ENCODE data around the gene RND2. TPM values are rescaled to one million over a fixed set of nuclear protein-coding genes. Genes with fewer than 3 reads are reported as not detected.
A peak's percentile ranks its signal among the peaks of the same experiment; 100 is the strongest.

The RND2 gene
- total and polyA plus RNA-seq, 2 of the 13 experiments (the other 11 are each of a cell fraction or from before 2014, with no cell fraction given): 0.05 to 0.11 TPM

DNA sequence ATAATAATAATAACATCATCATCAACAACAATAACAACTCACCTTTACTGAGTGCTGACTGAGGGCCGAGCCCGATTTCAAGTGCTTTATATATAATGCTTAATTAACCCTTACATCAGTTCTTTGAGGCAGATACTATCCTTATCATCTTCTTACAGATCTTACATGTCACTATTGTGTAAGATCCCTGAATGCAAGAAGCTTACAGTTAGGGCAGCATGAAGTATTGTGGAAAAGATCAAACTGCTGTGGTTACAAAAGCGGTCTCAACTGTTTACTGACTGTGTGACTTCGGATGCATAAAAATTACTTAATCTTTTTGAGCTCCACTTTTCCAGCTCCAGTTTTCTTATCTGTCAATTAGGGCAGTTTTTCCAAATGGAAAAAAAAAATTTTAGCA, 6.1 kb upstream of the RND2 start:
- intact Hi-C loops (cut with micrococcal nuclease; ENCODE audit: unreplicated experiment) (no loop called here), in situ Hi-C loops (cut with HindIII; ENCODE audit: extremely low pct_ligation_motif_present, low pct_unique_long_range_greater_than_20kb) (no loop called here)
- POLR2A ChIA-PET: interaction anchor here (1.6 to 4.5 kb wide), 2 partner anchors 8 to 21 kb away, joined by 7 to 55 read pairs; partner anchors contain the start of gene RPL27
- Histone ChIP-seq H3K27ac (ENCODE audit: extremely low read length, insufficient read depth, low read length) (no peak overlapping the region), H3K9me3 (ENCODE audit: low read length) (no peaks in the 10 kb centered on the region), H2AFZ (ENCODE audit: low read length) (no peak overlapping the region), H3K4me3 (replicated peaks in 1 of 3; ENCODE audit: insufficient read depth in 1 of 3, low read depth in 2 of 3, low read length in 3 of 3) (no peak overlapping the region), H3K79me2 (ENCODE audit: insufficient read depth, low read length) (peaks cover 26% of the 10 kb centered on the region), H3K4me2 (ENCODE audit: low read depth, low read length) (no peak overlapping the region), H3K9ac (ENCODE audit: insufficient read depth, low read depth, low read length) (no peak overlapping the region), H3K36me3 (replicated peaks in 1 of 2; ENCODE audit: control insufficient read depth in 1 of 2, insufficient read depth in 2 of 2, low read length in 2 of 2) (peaks cover 26 to 56% of the 10 kb centered on the region in 2 experiments), H4K20me1 (ENCODE audit: insufficient read depth, low read length) (no peaks in the 10 kb centered on the region), H3K27me3 (ENCODE audit: control insufficient read depth in 1 of 2, insufficient read depth in 2 of 2, low read length in 2 of 2) (no peaks in the 10 kb centered on the region; a peak in 1 of 5 replicates), H3K4me1 (ENCODE audit: insufficient read depth, low read length) (peaks cover 56% of the 10 kb centered on the region)
- ATAC-seq (no peak), DNase-seq (ENCODE audit: low spot score) (no peak), FAIRE-seq (no peak)
- TF ChIP-seq CEBPB (IDR thresholded peaks at IDR 0.05; ENCODE audit: borderline replicate concordance, low read depth, low read length): peak; percentile 45; the same call in 1 of the 2 replicates
- no peak for TF ChIP-seq SP140L (CRISPR knock-in tag; IDR thresholded peaks at IDR 0.05; ENCODE audit: borderline replicate concordance)
- WGBS (ENCODE audit: low lambda C conversion rate): 90% methylated on average over 4 of the region's 4 CpGs
- no TSS peak for BruUV-seq (replicated peaks)
- CTCF ChIA-PET (ENCODE audit: low intra/inter-chr PET ratio, low total read pairs): no interaction called here

- no peak for FAIRE-seq
- CTCF ChIA-PET (ENCODE audit: low intra/inter-chr PET ratio, low total read pairs): no interaction called here
- peaks cover 23 to 51% of the 10 kb centered on the region in 2 experiments for H3K36me3 ChIP-seq (replicated peaks in 1 of 2; ENCODE audit: control insufficient read depth in 1 of 2, insufficient read depth in 2 of 2, low read length in 2 of 2)
- in situ Hi-C loops (cut with HindIII; ENCODE audit: extremely low pct_ligation_motif_present, low pct_unique_long_range_greater_than_20kb) (no loop called here), intact Hi-C loops (cut with micrococcal nuclease; ENCODE audit: unreplicated experiment) (no loop called here)
- H3K4me3 ChIP-seq (replicated peaks in 1 of 3; ENCODE audit: insufficient read depth in 1 of 3, low read depth in 2 of 3, low read length in 3 of 3): peak overlapping the region in 1 of 3 experiments; percentile 100; a peak in 1 of 6 replicates
- H3K27me3 ChIP-seq (ENCODE audit: control insufficient read depth in 1 of 2, insufficient read depth in 2 of 2, low read length in 2 of 2): no peaks in the 10 kb centered on the region; a peak in 1 of 5 replicates
- no peak for ATAC-seq
- POLR2A ChIA-PET: interaction anchor here (1.6 to 4.5 kb wide), 2 partner anchors 9 to 21 kb away, joined by 7 to 55 read pairs; partner anchors contain the start of gene RPL27
- no TSS peak for BruUV-seq (replicated peaks)
- peaks cover 26% of the 10 kb centered on the region for H3K79me2 ChIP-seq (ENCODE audit: insufficient read depth, low read length)
- 77% methylated on average over 7 of the region's 7 CpGs for WGBS (ENCODE audit: low lambda C conversion rate)
- H3K4me1 ChIP-seq (ENCODE audit: insufficient read depth, low read length): peaks cover 55% of the 10 kb centered on the region
- H2AFZ ChIP-seq (ENCODE audit: low read length): no peak overlapping the region
- H4K20me1 ChIP-seq (ENCODE audit: insufficient read depth, low read length): no peaks in the 10 kb centered on the region
- DNase-seq (ENCODE audit: low spot score): no peak
- peak overlapping the region; percentile 39; the same call in 1 of the 2 replicates for H3K9ac ChIP-seq (ENCODE audit: insufficient read depth, low read depth, low read length)
- H3K9me3 ChIP-seq (ENCODE audit: low read length): no peaks in the 10 kb centered on the region
- H3K4me2 ChIP-seq (ENCODE audit: low read depth, low read length): peak overlapping the region; percentile 80
- H3K27ac ChIP-seq (ENCODE audit: extremely low read length, insufficient read depth, low read length): peak overlapping the region; percentile 39
- TF ChIP-seq, protein P1, sequence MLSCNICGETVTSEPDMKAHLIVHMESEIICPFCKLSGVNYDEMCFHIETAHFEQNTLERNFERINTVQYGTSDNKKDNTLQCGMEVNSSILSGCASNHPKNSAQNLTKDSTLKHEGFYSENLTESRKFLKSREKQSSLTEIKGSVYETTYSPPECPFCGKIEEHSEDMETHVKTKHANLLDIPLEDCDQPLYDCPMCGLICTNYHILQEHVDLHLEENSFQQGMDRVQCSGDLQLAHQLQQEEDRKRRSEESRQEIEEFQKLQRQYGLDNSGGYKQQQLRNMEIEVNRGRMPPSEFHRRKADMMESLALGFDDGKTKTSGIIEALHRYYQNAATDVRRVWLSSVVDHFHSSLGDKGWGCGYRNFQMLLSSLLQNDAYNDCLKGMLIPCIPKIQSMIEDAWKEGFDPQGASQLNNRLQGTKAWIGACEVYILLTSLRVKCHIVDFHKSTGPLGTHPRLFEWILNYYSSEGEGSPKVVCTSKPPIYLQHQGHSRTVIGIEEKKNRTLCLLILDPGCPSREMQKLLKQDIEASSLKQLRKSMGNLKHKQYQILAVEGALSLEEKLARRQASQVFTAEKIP (CRISPR knock-in tag; IDR thresholded peaks at IDR 0.05; ENCODE audit: borderline replicate concordance): no peak
- TF ChIP-seq ZNF782 (CRISPR knock-in tag; IDR thresholded peaks at IDR 0.05; ENCODE audit: borderline replicate concordance): no peak
- TF ChIP-seq ZNF446 (CRISPR knock-in tag; IDR thresholded peaks at IDR 0.05): no peak
- TF ChIP-seq CENPX (CRISPR knock-in tag; IDR thresholded peaks at IDR 0.05): no peak
- TF ChIP-seq CREB1 (IDR thresholded peaks at IDR 0.05): no peak
- TF ChIP-seq CREB1 (CRISPR knock-in tag; IDR thresholded peaks at IDR 0.05): no peak
- 0 out of 2 replicates have a peak, but pooled peaks have one; percentile 25 for TF ChIP-seq ARNT2 (CRISPR knock-in tag; IDR thresholded peaks at IDR 0.05; ENCODE audit: low read depth)
- TF ChIP-seq ZFP91 (CRISPR knock-in tag; IDR thresholded peaks at IDR 0.05; ENCODE audit: borderline replicate concordance): no peak
- TF ChIP-seq, protein P2, sequence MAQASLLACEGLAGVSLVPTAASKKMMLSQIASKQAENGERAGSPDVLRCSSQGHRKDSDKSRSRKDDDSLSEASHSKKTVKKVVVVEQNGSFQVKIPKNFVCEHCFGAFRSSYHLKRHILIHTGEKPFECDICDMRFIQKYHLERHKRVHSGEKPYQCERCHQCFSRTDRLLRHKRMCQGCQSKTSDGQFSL (CRISPR knock-in tag; IDR thresholded peaks at IDR 0.05): no peak
- TF ChIP-seq ZNF652 (CRISPR knock-in tag; IDR thresholded peaks at IDR 0.05; ENCODE audit: borderline replicate concordance, low read depth): no peak
These were observed 5.6 kb upstream of the RND2 start for GRCh38 chr17:43019418-43019817.

Measured in HepG2 (cell line).